LHCN-M2 (cell line): ENCODE data around the gene TENT5C. TPM values are rescaled to one million over a fixed set of nuclear protein-coding genes. Genes with fewer than 3 reads are reported as not detected.

Source experiments
- DNase-seq: peaks from one replicate; pipeline ENCODE4 v3.0.0-alpha.2; 2012; ENCODE audit warnings: low read depth
- total RNA-seq: library from RNA; depleted of rRNA; stranded (reverse); fragments of >200 nt; gene quantifications from 2 replicates; pipeline ENCODE4 v1.2.3, GENCODE V29; 2014

TENT5C gene
- total RNA-seq, 1 experiment from 2014 or later, result not detected

DNA sequence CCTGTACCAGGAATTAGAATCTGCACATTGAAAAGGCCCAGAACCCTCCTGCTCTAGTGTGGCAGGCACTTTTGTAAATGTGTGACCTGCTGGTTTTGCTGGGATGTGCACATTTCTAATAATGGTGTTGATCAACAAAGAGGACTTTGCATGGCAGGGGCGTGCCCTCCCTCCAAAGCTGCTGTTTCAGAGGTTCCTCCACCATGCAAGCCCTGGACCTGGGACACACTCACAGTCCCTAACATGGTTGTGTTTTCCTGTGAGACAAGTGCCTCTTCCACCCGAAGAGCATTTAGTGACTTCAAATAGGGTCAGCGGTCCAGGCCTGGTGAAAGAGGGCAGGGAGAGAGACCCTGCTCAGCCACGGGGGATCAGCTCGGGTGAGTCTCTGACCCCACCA lies 28.1 kb downstream of the TENT5C start:
- no peak for DNase-seq

DNA sequence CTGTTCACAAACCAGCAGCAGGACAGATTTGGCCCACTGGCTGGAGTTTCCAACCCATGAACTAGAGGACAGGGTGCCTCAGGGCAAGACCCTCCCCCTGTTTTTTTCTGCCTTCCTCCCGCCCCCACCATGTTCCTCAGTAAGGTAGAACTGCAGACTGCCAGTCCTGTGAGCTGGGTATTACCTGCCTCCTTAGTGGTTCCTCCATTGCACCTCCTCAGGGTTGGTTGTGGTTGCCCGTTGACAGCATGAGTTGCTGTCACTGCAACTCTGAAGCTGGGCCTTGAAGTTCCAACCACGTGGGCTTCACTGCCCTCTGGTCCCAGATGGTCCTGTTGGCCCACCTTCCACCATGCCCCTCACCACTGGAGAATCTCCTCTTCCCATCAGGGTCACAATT lies 28.8 kb downstream of the TENT5C start:
- no peak for DNase-seq

DNA sequence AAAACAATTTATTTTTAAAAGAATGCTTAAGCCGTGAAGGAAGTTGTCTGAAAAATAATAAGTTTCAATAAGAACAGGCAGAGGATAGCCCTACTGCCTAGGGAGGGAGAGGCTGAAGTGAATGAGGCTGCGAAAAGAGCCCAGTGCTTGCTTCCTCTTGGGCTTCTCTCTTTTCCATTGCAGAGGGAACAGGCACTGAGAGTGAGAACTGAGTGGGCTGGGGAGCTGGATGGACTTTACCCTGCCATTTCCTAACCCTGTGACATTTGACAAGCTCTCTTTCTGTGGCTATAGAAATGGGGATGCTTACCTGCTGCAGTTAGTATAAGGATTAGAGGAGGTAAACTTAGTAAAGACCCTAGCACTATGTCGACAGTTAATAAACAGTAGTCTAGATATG lies 30.0 kb downstream of the TENT5C start:
- DNase-seq, result no peak

DNA sequence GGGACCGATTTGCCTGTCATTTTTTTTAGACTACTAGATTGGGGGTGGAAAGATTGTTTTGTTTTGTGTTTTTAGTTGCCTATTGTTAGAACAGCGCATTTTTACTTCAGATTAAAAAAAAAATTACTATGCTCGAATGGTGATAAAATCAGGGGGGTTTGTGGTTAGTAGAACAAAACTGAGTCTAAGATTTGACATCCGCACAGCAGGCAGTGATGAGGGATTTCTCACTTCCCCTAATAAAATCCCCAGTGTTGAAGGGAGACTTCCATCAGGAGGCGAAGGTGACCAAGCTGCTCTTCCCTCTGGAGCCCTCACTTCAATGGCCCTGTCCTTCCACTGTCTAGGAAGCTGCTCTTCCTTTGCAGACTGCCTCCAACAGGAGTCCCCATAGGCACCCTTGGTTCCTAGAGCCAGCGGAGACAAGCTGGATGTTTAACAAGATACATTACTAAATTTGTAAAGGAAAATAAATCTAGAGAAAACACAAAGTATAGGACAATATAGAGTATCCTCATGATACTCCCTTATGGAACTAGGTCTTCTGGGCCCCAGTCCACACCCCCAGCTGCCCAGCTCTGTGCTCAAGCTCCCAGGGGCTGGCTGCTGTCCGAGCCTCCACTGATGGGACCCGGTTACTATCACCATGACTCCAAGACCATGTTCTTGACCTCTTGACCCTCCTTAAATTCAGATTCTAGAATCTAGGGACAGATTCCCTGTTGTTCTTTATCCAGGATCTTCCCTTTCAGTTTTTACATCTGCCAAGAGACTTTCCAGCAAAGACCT lies 31.0 kb downstream of the TENT5C start:
- no peak for DNase-seq

DNA sequence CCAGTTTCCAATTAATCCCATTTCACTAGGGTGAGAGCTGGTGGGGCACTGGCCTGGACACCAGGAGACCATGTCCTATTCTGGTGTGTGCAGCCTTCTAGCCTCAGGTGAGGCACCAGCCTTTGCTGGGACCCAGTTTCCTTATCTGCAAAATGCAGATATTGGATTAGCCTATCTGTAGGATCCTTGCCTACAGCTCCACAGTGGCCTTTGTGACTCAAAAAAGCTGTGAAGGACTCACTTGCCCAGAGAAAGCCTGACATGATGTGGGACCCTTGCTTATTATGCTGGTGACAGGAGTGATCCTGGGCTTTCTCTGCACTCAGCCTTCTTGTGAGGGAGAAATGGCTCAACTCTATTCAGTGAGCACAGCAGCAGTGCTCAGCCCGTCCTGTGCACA lies 32.3 kb downstream of the TENT5C start:
- DNase-seq, result no peak

DNA sequence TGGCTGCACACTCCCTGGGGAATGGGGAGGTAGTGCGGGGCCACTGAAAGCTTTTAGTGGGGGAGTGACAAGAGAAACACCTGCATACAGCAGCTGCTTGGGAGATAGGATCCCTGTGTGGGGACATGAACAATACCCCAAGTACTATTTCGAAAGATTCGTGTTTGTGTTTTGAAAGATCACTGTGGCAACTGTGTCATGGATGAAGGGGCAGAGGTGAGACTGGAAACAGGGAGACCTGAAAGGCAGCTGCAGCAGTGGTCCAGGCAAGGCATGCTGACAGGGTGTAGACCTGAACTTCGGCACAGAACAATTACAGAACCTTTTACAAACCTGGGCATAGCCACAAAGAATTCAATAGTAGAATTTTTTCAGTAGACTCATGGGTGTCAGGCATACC lies 32.9 kb downstream of the TENT5C start:
- DNase-seq, result peak; percentile 4

DNA sequence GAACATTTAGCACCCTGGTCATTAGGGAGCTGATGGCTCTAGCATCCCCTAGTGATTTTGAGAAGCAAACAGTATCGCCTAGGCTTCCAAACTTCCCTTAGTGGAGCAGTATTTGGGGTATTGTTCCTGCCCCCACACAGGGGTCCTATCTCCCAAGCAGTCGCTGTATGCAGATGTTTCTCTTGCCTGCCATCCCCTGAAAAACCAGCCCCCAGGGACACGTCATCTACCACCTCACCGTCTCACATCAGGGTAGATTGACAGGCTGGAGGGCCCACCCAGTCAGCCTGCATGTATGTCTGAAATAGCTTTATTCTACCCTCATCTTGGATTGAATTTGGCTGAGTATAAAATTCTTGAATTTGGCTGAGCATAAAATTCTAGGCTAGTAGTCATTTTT lies 33.9 kb downstream of the TENT5C start:
- no peak for DNase-seq

DNA sequence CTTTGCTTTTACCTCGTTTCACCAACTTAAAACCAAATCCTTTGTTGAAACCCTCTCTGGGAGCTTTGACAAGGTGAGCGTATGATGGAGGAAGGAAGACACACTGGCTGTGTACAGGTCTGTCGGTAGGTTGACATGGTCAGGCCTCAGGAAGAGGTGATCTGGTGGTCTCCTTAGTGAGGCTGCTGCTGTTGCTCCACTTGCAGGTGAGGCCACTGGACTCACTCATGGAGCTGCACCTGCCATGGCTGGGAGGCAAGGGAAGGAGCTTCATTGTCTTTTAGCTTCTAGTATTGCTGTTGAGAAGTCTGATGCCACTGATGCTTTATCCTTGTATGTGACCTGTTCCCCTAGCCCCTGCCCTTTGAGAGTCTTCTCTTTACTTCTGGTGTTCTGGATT lies 35.7 kb downstream of the TENT5C start:
- DNase-seq, result no peak

DNA sequence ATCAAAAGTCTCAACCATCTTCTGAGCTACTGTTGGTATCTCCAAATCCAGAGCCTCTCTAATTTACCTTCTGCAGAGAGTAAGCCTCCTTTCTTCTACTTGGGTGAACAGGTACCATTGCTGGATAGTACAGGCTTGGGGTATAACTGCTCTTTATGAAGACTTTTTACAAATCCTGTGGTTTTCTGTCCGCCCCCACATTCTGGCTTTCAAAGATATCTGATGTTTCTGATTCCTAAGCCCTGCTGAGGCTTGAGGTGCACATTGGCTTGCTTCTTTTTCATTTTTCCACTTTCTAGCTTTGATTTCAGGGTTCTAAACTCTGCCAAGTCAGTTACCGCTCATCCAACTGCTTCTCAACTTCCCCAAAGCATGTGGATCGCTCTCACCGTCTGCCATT lies 37.1 kb downstream of the TENT5C start:
- DNase-seq, result no peak

DNA sequence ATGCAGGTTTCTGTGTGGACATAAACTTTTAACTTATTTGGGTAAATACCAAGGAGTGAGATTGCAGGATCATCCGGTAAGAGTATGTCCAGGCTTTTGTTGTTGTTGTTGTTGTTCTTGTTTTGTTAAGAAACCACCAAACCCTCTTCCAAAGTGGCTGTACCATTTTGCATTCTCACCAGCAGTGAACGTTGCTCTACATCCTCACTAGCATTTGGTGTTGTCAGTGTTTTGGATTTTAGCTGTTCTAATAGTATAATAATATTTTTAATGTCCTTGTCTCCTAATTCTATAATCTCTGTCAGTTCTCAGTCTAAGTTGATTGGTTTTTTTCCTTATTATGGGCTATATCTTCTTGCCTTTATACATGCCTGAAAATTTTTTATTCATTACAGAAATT lies 37.8 kb downstream of the TENT5C start:
- DNase-seq, result no peak

DNA sequence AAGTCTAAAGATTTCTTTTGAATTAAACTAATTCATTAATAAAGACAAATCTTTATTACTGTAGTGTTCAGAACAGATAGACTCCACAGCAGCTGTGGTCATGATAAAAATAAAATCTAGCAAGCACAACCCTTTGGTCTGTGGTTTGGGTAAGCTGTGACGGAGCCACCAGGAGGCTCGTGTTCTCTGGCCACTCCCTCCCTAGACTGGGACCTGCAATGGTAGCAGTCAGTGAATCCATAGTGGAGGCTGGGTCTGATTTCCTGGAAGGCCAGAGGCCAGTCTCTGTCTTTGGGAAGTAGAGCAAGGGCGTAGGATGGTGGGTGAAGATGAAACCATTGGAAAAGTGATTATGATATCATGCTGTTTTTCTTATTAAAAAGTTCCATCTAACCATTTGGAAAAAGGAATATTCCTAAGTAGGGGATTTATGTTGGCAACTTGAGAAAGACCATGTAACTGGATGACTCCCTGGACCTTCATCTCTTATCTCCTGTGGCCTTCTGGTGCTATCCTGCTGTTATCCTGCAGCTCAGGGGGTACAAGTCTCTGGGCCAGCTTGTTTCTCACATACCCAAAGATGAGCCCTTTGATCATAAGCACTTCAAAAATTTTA lies 39.0 kb downstream of the TENT5C start:
- DNase-seq, result no peak

DNA sequence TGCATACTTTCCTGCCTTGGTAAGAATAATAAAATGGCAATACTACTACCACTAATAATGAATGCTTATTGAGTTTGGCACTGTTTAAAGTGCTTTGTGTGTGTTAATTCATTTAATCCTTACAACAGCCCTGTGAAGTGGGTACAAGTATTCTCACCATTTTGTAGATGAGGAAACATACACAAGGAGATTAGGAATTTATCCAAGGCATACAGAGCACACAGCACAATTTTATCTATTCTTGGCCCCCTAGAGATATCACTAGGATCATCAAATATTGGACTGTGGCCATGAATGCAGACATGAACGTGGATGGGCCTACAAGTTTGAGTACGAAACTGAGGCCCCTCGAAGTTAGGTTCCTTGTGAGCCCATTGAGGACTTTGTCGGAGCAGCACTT lies 39.5 kb downstream of the TENT5C start:
- DNase-seq, result no peak

DNA sequence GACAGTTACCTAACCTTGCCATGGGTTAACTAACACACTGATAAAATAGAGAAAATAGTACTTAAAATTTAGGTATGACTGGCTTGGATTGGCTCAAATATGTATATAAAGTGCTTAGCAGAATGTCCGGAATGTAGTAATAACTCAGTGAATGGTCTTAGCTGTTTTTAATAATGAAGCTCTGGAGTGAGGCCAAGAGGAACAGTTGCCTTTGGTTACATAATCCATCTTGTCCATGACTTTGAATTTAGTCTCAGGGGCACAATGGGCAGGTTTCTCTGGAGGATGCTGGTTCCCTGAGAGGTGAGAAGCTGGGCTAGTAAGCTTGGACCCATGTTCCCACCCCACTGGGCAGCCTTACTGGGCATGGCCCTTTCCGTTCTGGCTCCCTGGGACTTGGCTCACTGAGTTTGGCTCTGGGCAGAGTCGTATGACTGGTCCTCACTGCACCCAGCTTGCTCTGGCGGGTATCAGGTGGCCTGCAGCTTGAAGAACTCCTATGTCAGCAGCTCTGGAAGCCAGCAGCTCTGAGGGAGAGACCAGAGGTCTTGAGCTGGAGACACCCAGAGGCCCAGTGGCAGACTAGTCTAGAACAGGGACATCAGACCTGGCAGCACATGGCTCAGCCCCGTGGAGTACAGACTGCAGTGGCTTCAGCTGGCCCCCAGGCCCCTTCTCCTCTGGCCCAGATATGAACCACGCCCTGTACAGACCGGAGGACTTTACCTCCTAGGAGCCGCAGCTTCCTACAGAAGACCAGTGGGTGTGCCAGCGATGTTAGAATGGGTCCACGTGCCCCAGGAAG lies 40.4 kb downstream of the TENT5C start:
- peak; percentile 7 for DNase-seq

DNA sequence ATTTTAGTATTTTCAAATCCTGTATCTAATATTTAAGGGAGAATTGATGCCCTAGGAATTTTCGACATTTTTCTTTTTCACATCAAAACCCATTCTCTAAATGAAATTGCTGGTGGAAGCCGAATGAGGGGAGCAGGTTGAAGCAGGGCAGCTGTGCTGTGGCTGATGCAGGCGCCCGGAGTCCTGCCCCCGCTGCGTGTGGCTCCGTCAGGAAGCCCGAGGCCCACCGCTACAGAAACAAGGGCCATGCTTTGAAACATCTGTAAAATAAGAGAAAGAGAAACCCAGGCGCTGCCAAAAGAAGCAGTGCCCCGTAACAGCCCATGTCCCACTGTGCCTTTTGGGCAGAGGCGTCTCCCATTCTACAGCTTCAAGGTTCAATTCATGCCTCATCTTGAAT lies 41.1 kb downstream of the TENT5C start:
- DNase-seq, result no peak

DNA sequence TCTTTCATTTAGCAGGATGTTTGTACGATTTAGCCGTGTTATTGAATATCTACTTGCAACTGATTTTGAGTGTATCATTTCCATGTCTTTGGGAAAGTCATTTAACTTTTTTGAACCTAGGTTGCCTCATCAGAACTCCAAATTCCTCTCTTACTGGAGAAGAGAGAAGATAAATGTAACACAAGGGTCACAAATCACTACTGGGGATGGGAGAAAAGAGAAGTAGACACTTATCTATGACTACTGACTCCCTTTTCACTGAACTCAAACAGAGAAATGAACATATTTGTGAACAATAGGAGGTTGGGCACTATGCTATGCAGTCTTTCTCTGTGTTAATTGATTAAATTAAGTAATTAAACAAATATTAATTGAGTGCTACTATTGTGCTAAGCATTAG lies 42.2 kb downstream of the TENT5C start:
- DNase-seq, result no peak

DNA sequence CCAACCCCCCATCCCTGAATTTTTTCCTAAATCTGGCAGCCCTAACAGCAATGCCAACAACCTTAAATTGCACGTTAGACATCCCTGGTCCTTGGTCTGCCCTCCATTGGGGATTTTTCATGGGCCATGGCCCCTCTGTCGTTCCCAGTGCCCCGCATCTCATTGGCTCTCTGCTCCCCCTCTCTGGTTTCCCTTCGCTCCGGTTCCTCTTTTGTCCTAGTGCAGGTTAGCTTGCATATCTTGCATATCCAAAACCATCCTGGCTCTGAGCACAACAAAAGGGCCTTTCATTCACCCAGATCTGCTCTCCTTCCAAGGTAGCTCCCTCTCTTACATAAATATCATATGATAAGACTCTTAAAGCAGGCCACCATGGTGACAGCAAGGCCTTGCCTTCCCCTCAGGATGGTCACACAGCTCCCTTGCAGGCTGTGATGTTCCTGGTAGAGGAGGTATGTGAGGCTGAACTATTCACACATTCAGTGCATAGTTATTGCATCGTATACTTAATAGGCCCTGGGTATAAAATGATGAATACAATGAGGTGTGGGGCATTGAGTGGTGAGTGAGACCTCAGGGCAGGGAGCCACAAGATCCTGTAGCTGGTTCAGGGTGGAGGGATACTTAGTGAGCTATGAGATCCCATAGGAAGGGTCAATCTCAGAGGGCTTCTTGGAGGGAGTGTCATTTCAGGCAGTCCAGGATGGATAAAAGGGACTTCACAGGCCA lies 45.2 kb downstream of the TENT5C start:
- DNase-seq, result no peak

DNA sequence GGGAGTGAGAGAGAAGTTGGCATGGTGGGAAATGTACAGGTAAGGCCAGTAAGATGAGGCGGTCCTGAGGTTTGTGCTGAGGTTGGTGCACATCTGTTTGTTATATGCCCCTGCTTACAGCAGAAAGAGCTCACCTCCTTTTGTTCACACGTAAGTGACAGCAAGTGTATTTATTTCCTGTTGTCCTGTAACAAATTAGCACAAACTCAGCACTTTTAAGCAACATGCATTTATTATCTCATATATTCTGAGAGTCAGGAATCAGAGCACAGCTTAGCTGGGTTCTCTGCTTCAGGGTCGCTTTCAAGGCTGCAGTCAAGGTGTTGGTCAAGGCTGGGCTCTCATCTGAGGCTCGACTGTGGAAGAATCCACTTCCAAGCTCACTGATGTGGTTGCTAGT lies 45.8 kb downstream of the TENT5C start:
- no peak for DNase-seq

DNA sequence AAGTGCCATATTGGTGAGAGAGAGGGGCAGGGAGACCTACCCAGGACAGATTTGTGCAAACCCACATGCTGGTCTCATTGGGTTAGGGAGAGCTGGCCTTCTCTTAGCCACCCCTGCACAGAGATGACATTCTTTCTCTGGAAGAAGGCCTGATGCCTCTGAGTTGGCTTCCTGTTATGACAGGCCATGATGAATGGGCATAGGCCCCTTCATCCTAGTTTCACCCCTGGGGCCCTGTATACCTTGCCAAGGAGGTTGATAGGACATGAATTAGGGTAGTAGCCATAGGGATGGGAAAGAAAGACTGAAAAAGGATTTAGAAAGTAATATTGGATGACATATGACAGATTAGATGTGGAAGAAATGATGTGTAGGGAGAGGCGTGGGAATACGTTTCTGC lies 46.6 kb downstream of the TENT5C start:
- no peak for DNase-seq

DNA sequence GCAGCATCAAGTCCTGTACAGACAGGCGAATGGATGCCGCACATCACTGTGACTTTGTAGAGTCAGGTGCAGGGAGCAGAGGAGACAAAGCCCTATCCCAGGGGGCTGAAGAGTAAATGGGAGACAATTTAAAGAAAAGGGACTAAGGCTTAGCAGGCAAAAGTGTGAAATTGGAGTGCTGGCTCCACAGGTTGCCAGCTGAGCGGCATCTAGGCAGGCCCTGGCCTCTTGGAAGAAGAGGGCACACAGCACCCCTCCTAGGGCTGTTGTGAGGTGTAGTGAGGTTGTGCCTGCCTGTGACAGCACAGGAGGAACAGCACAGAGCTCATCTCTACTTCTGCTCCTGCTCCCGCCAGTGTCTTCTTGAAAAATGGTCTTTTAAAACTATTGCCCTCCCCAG lies 47.3 kb downstream of the TENT5C start:
- DNase-seq, result no peak

DNA sequence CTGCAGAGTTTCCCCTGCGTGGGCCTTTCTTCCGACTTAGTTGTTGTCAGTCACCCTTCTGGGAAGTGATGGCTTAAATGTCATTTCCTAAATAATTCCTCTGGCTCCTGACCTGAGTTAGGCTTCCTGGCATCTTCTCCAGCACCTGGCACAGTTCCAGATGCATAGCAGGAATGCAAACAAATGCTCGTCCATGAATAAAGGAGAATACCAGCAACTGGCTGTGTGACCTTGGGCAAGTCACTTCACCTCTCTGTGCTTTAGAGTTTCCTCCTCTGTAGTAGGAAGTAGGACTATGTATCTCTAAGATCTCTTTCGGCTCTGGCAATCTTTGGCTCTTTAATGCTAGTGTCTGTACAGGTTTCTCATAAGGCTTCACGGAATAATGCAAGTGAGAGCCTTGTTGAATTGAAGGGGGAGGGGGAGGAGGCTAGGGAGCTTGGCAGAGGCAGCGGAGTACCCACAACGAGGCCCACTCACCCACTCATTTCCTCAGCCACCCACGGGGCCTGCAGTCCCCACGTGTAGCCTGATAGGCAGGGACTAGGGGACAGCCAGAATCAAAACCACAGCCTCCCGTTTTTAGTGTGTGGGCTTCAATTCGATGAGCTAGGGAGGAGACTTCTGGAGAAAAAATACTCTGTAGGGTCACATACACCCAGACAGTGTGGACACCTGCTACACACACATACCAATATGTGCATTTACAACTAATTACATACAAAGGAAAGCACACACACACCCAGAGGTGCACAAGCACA lies 48.1 kb downstream of the TENT5C start:
- DNase-seq, result no peak

DNA sequence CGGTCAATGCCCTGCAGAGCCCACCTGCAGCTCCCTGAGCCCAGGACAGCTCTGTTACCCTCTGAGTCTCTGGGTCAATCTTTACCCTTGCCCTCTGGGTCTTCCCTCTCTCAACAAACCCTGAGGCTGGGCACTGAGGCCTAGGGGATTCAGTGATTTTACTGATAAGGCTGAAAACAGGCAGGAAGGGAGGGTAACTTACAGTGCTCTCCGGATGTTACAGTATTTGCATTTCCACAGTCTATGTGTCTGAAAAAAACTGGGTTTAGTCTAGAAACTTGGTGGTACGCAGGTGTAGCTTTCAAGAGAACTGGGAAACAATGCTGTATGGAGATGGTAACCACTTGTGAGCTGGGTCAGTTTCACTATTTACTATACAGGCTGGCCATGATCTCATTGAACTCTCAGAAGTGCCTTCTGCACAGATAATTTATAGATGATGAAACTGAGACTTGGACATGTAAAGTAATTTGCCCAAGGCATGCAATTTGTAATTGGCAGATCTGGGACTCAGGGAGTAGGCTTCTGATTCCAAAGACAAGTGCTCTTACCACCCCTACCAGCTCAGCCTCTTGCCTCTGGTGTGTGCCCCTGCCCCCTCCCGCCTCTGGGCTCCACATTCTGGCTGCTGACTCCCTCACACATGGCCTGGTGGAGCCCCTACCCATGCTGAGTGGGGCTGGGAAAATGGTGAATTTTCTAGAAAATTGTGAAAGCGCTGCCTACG lies 48.8 kb downstream of the TENT5C start:
- DNase-seq, result no peak
